Activated CD4-positive, alpha-beta T cell treated with anti-CD3 and anti-CD28 coated beads for 24 hours (primary cell): ENCODE data around the gene FAM168A.

Source experiments
- DNase-seq, 2 donors: peaks; one replicate each; pipeline ENCODE4 v3.0.0-alpha.2; 2020; ENCODE audit warnings: low read depth in 2 of 2

The FAM168A gene

DNA sequence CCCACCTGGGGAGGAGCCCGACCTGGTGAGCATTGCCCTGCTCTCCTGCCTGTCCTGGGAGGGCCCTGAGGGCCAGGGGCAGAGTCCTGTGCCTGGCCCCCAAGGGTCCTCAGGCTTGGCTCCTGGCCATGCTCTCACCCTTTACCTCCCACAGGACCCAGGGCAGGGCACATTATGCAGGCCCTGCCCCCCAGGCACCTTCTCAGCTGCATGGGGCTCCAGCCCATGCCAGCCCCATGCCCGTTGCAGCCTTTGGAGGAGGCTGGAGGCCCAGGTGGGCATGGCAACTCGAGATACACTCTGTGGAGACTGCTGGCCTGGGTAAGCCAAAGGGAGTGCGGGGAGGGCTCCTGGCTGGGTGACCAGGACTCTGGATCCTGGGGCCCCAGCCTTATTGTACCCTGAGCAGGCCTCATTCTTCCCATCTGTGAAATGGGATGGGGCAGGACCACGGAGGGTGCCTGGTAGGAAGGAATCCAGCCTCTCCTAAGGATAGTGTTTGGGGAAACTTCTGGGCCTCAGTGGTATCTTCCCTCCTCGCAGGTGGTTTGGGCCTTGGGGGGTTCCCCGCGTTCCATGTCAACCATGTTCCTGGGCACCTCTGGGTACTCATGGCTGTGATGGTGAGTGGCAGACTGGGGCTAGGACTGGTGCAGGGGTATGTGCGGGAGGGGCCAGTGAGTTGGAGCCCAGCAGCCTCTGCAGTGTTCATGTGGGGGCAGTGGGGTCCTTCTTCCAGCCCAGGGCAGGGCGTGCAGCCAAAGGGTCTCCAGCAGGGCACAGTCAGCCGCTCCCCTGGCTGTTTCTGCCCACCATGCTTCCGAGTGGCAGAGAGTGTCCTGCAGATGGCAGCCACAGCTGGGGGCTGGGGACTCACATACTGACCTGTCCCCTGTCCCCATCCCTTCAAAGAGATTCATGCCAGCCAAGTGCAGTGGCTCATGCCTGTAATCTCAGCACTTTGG, 207.0 kb downstream of the FAM168A start:
- no peak for DNase-seq

- no peak for DNase-seq
These were observed 208.0 kb downstream of the FAM168A start for GRCh38 chr11:73389916-73390315.

DNA sequence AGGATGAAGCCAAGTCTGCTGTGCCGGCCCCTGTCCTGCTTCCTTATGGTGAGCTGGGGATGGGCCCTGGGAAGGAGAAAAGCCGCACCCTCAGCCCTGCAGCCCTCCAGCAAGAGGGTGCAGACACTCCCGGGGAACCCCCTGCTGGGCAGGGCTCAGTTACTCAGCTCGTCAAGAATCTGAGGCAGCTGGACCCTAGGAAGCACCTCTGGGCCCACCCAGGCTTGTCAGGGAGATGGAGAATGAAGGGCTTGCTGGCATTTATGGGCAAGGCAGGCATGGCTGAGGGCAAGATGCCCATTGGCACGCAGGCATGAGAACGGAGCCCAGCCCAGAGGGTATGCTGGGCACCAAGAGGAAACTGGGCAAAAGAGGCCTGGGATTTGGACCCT, 208.8 kb downstream of the FAM168A start:
- DNase-seq = no peak

DNA sequence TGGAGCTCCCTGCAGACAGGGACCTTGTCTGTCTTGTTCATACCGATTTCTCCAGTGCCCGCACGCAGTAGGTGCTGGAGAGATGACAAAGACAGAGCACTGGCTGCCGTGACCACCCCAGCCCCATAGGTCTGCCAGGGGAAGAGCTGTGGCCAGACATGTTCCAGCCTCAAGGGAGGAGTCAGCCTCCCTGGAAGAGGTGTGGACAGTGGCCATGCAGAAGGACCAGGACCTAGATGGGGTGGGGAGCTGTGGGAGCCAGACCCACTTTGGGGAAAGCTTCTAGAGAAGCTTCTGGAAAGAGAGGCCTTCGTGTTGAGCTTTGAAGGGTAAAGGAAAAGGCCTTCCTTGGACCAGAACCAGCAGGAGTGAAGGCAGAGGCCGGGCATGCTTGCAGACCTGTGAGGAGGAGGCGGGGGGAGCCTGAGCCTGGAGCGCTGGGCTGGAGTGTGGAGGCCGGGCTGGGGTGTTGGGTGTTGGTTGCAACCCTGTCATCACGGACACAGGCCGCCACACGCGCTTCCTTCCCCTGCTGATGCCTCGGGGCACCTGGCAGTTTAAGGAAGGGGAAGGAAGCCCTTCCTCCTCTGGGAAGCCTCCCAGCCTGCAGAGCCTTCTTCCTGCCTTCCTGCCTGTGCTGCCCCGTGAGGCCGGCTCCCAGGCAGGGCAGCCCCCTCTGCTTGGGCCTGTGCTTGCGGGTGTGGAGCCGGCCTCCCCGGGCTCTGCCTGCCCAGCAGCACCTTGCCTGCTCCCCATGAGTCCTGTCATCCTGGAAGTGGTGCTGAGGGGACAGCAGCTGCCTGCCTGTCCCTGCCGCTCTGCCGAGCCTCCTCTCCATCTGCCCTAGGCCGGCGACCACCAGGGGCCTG, 209.4 kb downstream of the FAM168A start:
- no peak for DNase-seq

DNA sequence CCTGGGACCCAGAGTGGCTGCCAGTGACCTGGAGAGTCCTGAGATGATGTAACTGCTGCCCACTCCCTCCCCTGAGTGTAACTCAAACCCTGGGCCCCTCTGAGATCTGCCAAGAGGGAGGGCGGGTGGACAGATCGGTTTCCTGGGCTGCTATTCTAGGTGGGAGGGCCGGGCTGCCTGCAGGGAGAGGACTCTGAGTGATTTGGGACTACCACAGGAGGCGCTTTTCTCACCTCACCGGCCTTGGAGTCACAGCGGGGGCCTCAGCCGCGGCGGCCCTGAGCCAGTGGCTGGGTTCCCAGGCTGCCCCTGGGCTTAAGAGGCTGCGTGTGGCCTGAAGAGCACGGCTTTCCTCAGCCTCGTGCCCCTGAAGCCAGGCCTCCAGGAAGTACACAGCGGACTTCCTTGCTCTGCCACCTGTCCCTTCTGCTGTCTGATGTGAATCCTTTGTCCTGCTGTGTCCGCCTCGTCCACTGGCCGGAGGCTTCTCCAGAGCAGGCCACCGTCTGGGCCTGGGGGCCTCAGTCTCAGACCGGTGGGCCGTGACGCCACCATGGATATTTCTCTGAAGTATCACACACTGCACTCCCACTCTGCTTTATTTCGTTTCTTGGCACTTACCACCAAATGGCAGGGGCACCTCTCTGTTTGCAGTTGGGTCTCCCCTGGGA, 210.2 kb downstream of the FAM168A start:
- DNase-seq = no peak

DNA sequence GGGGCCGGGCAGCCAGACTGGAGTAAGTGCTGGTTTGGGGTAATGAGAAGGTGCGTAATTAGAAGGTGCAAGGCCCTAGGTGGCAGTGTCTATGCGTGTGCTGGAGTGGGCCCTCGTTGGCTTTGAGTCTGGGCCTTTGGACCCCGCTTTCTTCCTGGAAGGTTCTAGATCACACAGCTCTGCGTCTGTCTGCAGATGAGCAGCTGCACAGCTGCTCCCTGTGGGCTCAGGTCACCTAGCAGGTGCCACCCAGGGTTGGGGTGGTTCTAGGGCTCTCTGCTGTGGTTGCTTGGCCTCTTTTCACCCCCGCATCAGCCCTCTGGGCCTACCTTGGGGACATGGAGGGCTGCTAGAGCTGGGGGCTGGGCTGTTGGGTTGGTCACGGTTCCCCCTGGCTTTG, 211.4 kb downstream of the FAM168A start:
- DNase-seq = no peak

- no peak for DNase-seq
These were observed 211.9 kb downstream of the FAM168A start for GRCh38 chr11:73386016-73386415.

DNA sequence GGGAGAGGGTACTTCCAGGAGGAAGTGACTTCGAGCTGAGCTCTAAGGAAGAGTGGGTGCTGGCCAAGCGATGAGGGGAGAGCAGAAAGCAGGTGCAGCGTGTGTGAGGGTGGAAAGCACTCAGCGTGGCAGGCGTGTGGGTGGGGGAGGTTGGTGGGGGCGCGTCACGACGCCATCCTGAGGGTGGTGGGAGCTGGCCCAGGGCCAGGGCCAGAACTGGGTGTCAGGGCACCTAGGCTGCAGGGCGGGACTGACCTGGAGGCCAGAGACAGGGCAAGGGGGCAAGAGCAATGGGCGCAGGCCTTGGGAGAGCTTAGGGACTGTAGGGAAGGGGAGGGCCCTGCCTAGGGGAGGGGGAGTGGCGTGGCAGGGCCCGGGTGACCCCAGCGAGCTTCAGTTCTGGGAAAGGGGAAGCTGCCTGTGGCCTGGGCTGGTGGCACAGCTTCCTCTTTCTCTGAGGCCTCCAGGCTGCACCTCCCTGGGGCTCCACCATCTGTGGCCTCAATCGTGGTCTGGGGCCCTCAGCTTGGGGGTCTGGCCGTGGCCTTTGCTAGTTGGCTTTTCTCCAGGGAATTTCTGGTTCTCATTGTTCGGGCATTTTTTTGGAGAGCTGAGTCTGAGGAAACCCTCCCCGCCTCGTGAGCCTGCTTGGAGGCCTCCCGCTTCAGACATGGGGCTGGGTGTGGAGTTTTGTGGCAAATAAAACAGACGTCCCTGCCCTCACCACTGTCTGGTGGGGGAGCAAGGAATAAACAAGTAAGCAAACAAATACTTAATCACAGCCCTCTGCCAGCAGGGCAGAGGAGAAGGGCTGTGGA, 212.8 kb downstream of the FAM168A start:
- no peak for DNase-seq

DNA sequence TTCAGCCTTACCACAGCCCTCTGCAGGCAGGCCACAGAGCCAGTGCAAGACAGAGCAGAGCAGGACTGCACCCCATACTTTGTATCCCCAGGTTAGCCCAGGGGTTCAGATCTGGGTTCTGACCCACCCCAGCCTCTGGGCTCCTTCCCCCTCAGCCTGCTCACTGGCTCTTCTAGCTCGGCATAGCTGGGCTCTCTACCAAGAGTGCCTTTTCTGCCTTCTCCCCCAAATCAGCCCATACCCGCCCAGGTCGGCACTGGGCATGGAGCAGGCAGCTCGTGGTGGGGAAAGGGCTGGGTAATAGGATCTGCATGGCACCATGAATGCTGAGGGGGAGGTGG, 213.4 kb downstream of the FAM168A start:
- no peak for DNase-seq

GRCh38 chr11:73384125-73384441, 213.8 kb downstream of the FAM168A start:
- no peak for DNase-seq

- no peak for DNase-seq
These were observed 214.4 kb downstream of the FAM168A start for GRCh38 chr11:73383249-73384124.

- DNase-seq = no peak
These were observed 215.2 kb downstream of the FAM168A start for GRCh38 chr11:73382747-73383146.

GRCh38 chr11:73382183-73382582, 215.7 kb downstream of the FAM168A start:
- no peak for DNase-seq

DNA sequence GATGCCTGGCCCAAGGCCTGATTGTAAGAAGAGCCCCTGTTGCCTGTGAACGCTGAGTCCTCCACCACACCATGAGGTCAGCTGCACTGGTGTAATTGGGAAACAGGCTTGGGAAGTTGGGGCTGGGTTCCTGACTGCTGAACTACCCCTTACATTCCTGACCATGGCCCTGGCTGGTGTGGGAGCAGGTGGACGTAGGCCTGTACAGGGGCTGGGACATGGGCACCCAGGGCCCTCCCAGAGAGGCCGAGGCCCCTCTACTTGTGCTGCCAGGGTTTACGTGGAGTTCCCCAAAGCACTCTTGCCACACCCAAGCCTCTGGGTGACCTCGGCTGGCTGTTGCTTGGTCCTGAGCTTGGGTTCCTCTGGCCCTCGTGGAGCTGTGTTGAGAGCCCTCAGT, 216.3 kb downstream of the FAM168A start:
- DNase-seq = no peak

DNA sequence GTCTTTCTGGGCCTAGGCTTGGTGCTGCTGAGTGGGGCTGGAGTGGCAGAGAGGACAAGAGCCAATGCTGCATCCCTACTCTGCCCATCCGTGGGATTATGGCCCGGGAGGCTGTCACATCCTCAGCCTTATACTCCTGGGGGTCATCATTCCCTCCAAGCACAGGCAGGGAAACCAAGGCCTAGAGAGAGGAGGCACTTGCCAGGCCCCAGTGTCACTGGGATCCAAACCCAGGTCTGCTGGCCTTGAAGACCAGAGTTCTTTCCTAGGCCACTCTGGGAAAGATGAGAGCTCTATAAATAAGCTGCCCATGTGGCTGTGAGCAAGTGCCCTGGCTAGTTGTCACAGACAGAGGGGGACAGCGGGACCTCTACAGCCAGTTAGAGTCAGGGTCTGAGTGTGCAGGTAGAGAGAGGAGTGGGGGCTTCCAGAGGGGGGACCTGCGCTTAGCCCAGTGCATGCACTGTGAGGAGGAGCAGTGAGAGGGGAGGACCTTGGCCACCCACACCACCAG, 217.0 kb downstream of the FAM168A start:
- no peak for DNase-seq

DNA sequence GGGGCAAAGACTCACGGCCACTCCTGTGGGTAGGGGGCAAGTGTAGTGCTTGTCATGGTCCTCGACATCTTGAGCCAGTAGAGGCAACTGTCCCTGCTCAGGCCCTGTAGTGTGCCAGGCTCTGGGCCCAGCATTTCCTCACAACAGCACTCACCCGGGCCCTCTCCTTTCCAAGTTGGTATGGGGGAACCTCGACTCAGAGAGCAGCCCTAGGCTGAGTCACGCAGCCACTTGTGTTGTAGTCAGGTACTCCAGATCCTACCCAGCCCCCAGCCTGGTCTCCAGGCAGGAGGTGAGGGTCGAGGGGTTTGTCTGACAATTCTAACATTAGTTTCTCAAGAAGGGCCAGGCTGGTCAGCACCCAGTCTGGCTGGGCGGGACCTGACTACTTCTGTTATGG, 217.6 kb downstream of the FAM168A start:
- DNase-seq = no peak

DNA sequence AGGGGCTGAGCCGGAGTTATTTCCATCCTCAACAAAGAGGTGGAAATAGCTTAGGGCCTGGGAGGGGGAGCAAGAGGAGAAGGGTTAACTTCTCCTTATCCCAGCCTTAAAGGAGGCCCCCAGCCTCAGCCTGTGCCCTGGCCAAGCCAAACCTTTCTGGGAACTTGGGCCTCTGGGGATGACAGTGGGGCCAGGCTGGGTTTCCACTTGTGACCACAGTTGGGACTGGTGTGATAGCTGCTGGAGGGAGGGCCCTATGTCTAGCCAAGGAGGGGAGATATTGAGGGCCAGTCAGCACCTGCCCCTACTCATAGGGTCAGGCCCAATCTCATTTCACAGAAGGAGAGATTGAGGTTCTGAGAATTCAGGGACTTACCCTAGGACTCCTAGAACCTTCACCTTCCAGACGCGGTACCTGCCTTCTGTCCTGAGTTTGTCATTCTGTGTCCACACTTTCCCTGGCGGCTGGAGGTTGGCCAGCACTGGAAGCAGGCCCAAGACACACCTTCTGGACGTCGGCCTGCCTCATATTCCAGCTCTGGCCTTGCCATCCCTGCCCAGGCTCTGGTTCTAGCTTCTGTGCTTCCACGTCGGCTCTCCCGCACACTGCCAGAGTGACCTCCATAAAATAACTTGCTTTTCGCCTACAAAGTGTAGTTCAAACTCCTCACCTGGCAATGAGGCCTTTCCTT, 218.6 kb downstream of the FAM168A start:
- DNase-seq = no peak

DNA sequence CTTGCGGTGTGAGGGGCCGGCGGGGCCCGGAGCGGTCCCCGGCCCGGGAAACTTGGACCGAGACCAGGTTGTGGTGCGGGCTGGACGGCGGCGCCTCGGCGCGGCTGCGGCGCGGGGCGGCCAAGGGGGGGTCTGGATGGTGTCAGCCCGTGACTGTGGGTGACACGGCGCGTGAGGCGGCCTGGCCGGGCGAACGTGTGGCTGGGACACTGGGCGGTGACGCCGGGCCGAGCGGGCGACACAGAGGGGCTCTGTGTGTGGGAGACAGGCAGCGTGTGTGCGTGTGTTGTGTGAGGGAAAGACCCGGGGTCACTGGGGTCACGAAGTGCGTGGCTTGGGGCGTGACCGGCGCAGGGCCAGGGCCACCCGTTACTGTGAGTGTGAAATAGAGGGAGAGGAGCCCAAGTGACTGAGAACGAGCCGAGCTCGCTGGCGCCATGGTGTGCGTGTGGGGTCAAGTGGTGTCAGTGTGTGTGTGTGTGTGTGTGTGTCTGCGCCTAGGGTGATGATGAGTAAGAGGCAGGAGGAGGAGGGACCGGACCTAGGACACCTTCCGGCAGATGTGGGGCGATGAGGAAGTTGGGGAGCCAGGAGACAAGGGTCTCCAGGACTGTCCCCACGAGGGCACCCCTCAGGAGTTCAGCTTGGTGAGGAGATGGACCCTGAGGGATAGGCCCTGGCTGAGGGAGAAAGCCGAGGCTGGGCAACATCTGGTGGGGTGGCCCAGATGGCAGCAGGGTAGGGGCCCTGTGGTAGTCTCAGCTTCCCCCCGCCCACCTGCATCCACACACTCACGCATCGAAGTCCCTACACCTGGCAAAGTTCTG, 220.9 kb downstream of the FAM168A start:
- DNase-seq = peak; percentile 31 to 54
